Neutrophil (primary cell): ENCODE results near the gene TDRD10.

ENCODE experiments used
- H3K27ac ChIP-seq: fragments of 200-600 bp; sonication (generic); 2 replicates; pipeline ENCODE4 v1.5.1; 2016; ENCODE audit warnings: mild to moderate bottlenecking, moderate library complexity
- H3K27me3 ChIP-seq: fragments of 200-600 bp; sonication (generic); 2 replicates; pipeline ENCODE4 v1.6.0; 2016; ENCODE audit warnings: mild to moderate bottlenecking
- H3K36me3 ChIP-seq: fragments of 200-600 bp; sonication (generic); 2 replicates; pipeline ENCODE4 v1.5.1; 2017
- H3K4me1 ChIP-seq, 2 experiments: fragments of 200-600 bp in 1 of 2; sonication (generic) in 1 of 2; 1 replicate in 1 of 2; 2 replicates in 1 of 2; pipeline versions ENCODE4 v1.5.1 to v1.6.1; 2013 to 2016; ENCODE audit warnings: low read depth in 1 of 2, low read length in 1 of 2, mild to moderate bottlenecking in 1 of 2, moderate library complexity in 1 of 2; ENCODE audit not compliant: control insufficient read depth in 1 of 2, insufficient read depth in 1 of 2
- H3K4me3 ChIP-seq, 2 experiments: fragments of 200-600 bp in 1 of 2; sonication (generic) in 1 of 2; 1 replicate in 1 of 2; 2 replicates in 1 of 2; pipeline ENCODE4 v1.5.1; 2013 to 2016; ENCODE audit warnings: low read depth in 1 of 2, low read length in 1 of 2, mild to moderate bottlenecking in 1 of 2, moderate library complexity in 1 of 2
- H3K9me3 ChIP-seq: fragments of 200-600 bp; sonication (generic); 2 replicates; pipeline ENCODE4 v1.5.1; 2016
- TF ChIP-seq, protein P1 (sequence below): fragments of 200-600 bp; sonication (generic); IDR thresholded peaks from 2 replicates; pipeline ENCODE4 v1.5.1; 2016; ENCODE audit warnings: antibody characterized with exemption

Gene TDRD10

DNA sequence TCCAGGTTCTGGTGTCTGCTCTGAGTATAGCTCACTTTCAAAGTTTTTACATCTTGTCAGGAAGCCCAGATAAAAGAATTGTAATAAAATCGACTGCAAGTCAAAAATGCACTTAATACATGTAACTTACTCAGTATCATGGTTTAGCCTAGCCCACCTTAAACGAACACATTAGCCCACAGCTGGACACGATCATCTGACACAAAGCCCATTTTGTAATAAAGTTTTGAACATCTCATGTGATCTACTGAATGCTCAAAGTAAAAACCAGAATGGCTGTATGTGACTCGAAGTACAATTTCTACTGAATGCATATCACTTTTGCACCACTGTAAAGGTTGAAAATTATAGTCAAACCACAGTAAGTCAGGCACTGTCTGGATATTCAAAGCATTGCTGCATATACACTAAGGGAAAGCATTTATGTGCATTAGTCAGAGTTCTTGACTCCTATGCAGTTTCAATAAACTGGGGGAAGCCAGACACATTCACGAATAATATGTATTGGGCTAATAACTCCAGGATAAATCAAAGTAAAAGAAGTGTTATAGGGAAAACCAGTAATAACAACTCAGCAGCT lies 12.2 kb upstream of the TDRD10 start:
- no peaks in the 10 kb centered on the region for H3K27me3 ChIP-seq
- no peak overlapping the region for H3K4me3 ChIP-seq
- no peaks in the 10 kb centered on the region for H3K9me3 ChIP-seq

DNA sequence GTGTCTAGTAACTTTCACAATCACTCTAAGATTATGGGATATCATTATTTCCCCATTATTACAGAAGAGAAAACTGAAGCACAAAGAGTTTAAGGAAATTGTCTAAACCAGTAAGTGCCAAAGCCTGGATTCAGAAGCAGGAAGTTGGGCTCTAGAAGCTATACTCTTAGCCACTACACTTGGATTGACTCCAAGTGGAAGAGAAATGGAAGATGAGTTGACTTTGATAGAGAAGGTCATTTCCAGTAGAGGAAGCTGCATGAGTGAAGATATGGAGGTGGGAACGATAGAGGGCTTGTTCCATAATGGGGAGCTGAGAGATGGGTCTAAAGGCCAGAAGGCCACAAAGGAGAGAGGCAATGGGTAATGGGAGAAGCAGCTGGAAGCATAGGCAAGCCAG lies 11.7 kb upstream of the TDRD10 start:
- peaks cover 47 to 48% of the 10 kb centered on the region in 2 experiments for H3K4me1 ChIP-seq
- no peaks in the 10 kb centered on the region for H3K9me3 ChIP-seq
- TF ChIP-seq, protein P1, sequence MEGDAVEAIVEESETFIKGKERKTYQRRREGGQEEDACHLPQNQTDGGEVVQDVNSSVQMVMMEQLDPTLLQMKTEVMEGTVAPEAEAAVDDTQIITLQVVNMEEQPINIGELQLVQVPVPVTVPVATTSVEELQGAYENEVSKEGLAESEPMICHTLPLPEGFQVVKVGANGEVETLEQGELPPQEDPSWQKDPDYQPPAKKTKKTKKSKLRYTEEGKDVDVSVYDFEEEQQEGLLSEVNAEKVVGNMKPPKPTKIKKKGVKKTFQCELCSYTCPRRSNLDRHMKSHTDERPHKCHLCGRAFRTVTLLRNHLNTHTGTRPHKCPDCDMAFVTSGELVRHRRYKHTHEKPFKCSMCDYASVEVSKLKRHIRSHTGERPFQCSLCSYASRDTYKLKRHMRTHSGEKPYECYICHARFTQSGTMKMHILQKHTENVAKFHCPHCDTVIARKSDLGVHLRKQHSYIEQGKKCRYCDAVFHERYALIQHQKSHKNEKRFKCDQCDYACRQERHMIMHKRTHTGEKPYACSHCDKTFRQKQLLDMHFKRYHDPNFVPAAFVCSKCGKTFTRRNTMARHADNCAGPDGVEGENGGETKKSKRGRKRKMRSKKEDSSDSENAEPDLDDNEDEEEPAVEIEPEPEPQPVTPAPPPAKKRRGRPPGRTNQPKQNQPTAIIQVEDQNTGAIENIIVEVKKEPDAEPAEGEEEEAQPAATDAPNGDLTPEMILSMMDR, result no peak
- no peak overlapping the region for H3K27ac ChIP-seq
- peaks cover under 1% of the 10 kb centered on the region for H3K27me3 ChIP-seq
- no peak overlapping the region for H3K4me3 ChIP-seq
- no peaks in the 10 kb centered on the region for H3K36me3 ChIP-seq

More for the DNA sequence above, 12.2 kb upstream of the TDRD10 start:
- TF ChIP-seq, protein P1, result no peak
- H3K36me3 ChIP-seq, result no peaks in the 10 kb centered on the region
- H3K4me1 ChIP-seq, result peaks cover 53% of the 10 kb centered on the region in 2 experiments
- no peak overlapping the region for H3K27ac ChIP-seq

DNA sequence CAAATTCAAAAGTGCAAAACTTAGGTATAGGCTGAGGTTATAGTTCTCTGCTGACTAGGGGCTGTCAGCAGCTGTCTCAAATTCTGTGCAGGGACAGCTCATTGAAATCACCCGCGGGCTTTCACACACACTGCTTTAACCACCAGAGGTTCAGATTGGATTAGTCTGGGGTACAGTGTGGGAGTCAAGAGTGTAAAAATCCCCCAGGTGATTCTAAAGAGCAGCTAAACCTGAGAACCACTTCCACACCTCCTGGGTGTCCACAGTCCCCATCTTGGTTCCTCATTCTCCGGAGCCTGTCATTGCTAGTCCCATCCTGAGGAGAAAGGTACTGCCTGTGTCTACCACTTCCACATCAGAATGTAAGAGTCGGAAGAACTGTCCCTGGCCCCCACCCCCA lies 9.9 kb upstream of the TDRD10 start:
- H3K36me3 ChIP-seq, result no peaks in the 10 kb centered on the region
- peaks cover 30% of the 10 kb centered on the region in 2 experiments for H3K4me1 ChIP-seq
- H3K4me3 ChIP-seq, result no peak overlapping the region
- H3K27ac ChIP-seq, result peak overlapping the region; percentile 72
- no peaks in the 10 kb centered on the region for H3K9me3 ChIP-seq
- H3K27me3 ChIP-seq, result peaks cover 18% of the 10 kb centered on the region
- TF ChIP-seq, protein P1, result no peak

GRCh38 chr1:154493276-154493675 lies 8.7 kb upstream of the TDRD10 start:
- Histone ChIP-seq H3K27me3 (peaks cover 29% of the 10 kb centered on the region), H3K27ac (peak overlapping the region; percentile 72), H3K4me3 (peak overlapping the region in 1 of 2 experiments; percentile 2), H3K36me3 (no peaks in the 10 kb centered on the region), H3K9me3 (no peaks in the 10 kb centered on the region), H3K4me1 (peaks cover 28 to 30% of the 10 kb centered on the region in 2 experiments)
- TF ChIP-seq, protein P1, result no peak

- Histone ChIP-seq H3K27ac (no peak overlapping the region), H3K4me3 (no peak overlapping the region), H3K36me3 (no peaks in the 10 kb centered on the region), H3K9me3 (no peaks in the 10 kb centered on the region), H3K27me3 (peaks cover 53% of the 10 kb centered on the region), H3K4me1 (peaks cover 27 to 43% of the 10 kb centered on the region in 2 experiments)
- TF ChIP-seq, protein P1, result no peak
Observed at GRCh38 chr1:154495496-154496273, 6.3 kb upstream of the TDRD10 start.
